B cell (primary cell): Measurements from ENCODE around the gene YBEY. TPM values are rescaled to one million over a fixed set of nuclear protein-coding genes. Genes with fewer than 3 reads are reported as not detected.

Source experiments
- ATAC-seq: fragments of 200-7000 bp; cut with Tn5 transposase; one replicate; pipeline ENCODE4 v1.10.0; 2021; ENCODE audit warnings: low read depth, mild to moderate bottlenecking, moderate number of reproducible peaks, moderate library complexity
- CTCF ChIA-PET: fragments of 350-600 bp; sonication (Branson Sonifier 250); formaldehyde crosslinking; loops from one replicate; lab custom pipeline; 2021; ENCODE audit warnings: antibody characterized with exemption, inconsistent platforms; lab: Charles Lee
- POLR2A ChIA-PET: fragments of 350-600 bp; sonication (Branson Sonifier 250); formaldehyde crosslinking; loops from one replicate; lab custom pipeline; 2021; ENCODE audit warnings: antibody characterized with exemption; lab: Charles Lee
- DNase-seq: peaks from one replicate; pipeline ENCODE4 v3.0.0; 2013
- H2AFZ ChIP-seq: 2 replicates; pipeline ENCODE4 v1.6.1; 2012; ENCODE audit warnings: mild to moderate bottlenecking, low read depth, low read length; ENCODE audit not compliant: insufficient read depth, poor library complexity, severe bottlenecking
- H3K27ac ChIP-seq, 2 donors: 1 replicate in 1 of 2; 2 replicates in 1 of 2; pipeline ENCODE4 v1.5.1; 2012 to 2013; ENCODE audit warnings: low read length in 2 of 2, mild to moderate bottlenecking in 2 of 2, moderate library complexity in 1 of 2
- H3K27me3 ChIP-seq, 4 experiments: fragments of 200-600 bp in 1 of 4; sonication (generic) in 1 of 4; replicated peaks in 1 of 4; 1 replicate in 2 of 4; 2 replicates in 2 of 4; pipeline versions ENCODE4 v1.6.1 to v1.7.0; 2013 to 2016; ENCODE audit warnings: low read length in 3 of 4, mild to moderate bottlenecking in 2 of 4, mixed read lengths in 1 of 4, moderate library complexity in 1 of 4; ENCODE audit not compliant: insufficient read depth in 4 of 4, control insufficient read depth in 3 of 4; ENCODE audit errors: control extremely low read depth in 1 of 4
- H3K36me3 ChIP-seq, 2 experiments: replicated peaks in 1 of 2; 1 replicate in 1 of 2; 2 replicates in 1 of 2; pipeline versions ENCODE4 v1.6.1 to v1.7.1; 2013; ENCODE audit warnings: low read length in 1 of 2; ENCODE audit not compliant: insufficient read depth in 2 of 2, control insufficient read depth in 1 of 2; ENCODE audit errors: control extremely low read depth in 1 of 2, extremely low read depth in 1 of 2
- H3K4me1 ChIP-seq, 2 donors: fragments of 200-600 bp in 1 of 2; sonication (generic) in 1 of 2; 1 replicate in 1 of 2; 2 replicates in 1 of 2; pipeline versions ENCODE4 v1.5.1 to v1.6.1; 2013 to 2017; ENCODE audit warnings: low read length in 2 of 2; ENCODE audit not compliant: control insufficient read depth in 2 of 2, insufficient read depth in 2 of 2
- H3K4me2 ChIP-seq: replicated peaks from 2 replicates; pipeline ENCODE3; 2012; ENCODE audit warnings: mild to moderate bottlenecking, low read depth, low read length; ENCODE audit not compliant: poor library complexity, severe bottlenecking
- H3K4me3 ChIP-seq, 5 experiments: fragments of 200-600 bp in 1 of 5; sonication (generic) in 1 of 5; 1 replicate in 3 of 5; 2 replicates in 2 of 5; pipeline versions ENCODE4 v1.5.1 to v1.7.0; 2011 to 2016; ENCODE audit warnings: low read length in 4 of 5, mild to moderate bottlenecking in 4 of 5, low read depth in 2 of 5, control low read depth in 1 of 5, moderate library complexity in 1 of 5; ENCODE audit not compliant: insufficient read depth in 1 of 5; ENCODE audit errors: control extremely low read depth in 1 of 5, extremely low read depth in 1 of 5
- H3K79me2 ChIP-seq: fragments of 200-600 bp; sonication (generic); one replicate; pipeline ENCODE4 v1.6.0; 2016; ENCODE audit warnings: low read length; ENCODE audit not compliant: control insufficient read depth, insufficient read depth
- H3K9ac ChIP-seq: fragments of 200-600 bp; sonication (generic); 2 replicates; pipeline ENCODE4 v1.6.1; 2017; ENCODE audit warnings: mild to moderate bottlenecking, low read length, moderate library complexity
- H3K9me3 ChIP-seq, 3 donors: one replicate each; pipeline versions ENCODE4 v1.6.1 to v1.7.1; 2013; ENCODE audit warnings: low read length in 2 of 3; ENCODE audit not compliant: control insufficient read depth in 2 of 3, insufficient read depth in 1 of 3; ENCODE audit errors: control extremely low read depth in 1 of 3
- H4K20me1 ChIP-seq: 2 replicates; pipeline ENCODE4 v1.6.0; 2012; ENCODE audit warnings: mild to moderate bottlenecking, low read length; ENCODE audit not compliant: insufficient read depth, control insufficient read depth, poor library complexity, severe bottlenecking
- H3K27ac Mint-ChIP-seq: one replicate; pipeline ENCODE4 v1.8.0; 2021; ENCODE audit warnings: mixed read lengths
- H3K27me3 Mint-ChIP-seq: one replicate; pipeline ENCODE4 v1.8.0; 2021; ENCODE audit warnings: mixed read lengths
- H3K4me1 Mint-ChIP-seq: one replicate; pipeline ENCODE4 v1.8.0; 2021; ENCODE audit warnings: mixed read lengths
- H3K4me3 Mint-ChIP-seq: one replicate; pipeline ENCODE4 v1.8.0; 2021; ENCODE audit warnings: mixed read lengths
- H3K9me3 Mint-ChIP-seq: one replicate; pipeline ENCODE4 v1.8.0; 2022; ENCODE audit warnings: mixed read lengths; ENCODE audit not compliant: insufficient read depth
- EZH2 ChIP-seq: IDR thresholded peaks from 2 replicates; pipeline ENCODE4 v1.6.1; 2012; ENCODE audit warnings: borderline replicate concordance, low read depth, mild to moderate bottlenecking, moderate library complexity, low read length; ENCODE audit not compliant: insufficient read depth, poor library complexity, severe bottlenecking
- WGBS: methylation state at CpG from one replicate; pipeline ENCODE4 v1.1.5; 2013; ENCODE audit warnings: missing lambda C conversion rate; ENCODE audit not compliant: insufficient coverage; 5-methylcytosine and 5-hydroxymethylcytosine counted together
- intact Hi-C: fragments of 100-400 bp; cut with micrococcal nuclease; formaldehyde crosslinking; loops from one replicate; pipeline ENCODE4 v1.10.0; 2022
- polyA plus RNA-seq: library from polyadenylated mRNA; depleted of rRNA; stranded (reverse); fragments of >200 nt; gene quantifications from 2 replicates; pipeline ENCODE4 v1.2.3, GENCODE V29; 2012
- total RNA-seq, 2 donors: library from RNA; stranded (reverse); fragments of 120-200 nt in 1 of 2; gene quantifications; 1 replicate in 1 of 2; 2 replicates in 1 of 2; pipeline versions ENCODE4 v1.2.3 to v1.2.4, GENCODE V29; 2013 to 2022
- TF ChIP-seq, protein P1 (sequence below): fragments of 200-600 bp; IDR thresholded peaks from one replicate; pipeline ENCODE4 v1.8.0; 2022; ENCODE audit warnings: antibody characterized with exemption, mild to moderate bottlenecking

The YBEY gene
- total and polyA plus RNA-seq, 2 donors (not counting 1 experiment from before 2014, with no cell fraction given): 15.0 to 21.6 TPM

DNA sequence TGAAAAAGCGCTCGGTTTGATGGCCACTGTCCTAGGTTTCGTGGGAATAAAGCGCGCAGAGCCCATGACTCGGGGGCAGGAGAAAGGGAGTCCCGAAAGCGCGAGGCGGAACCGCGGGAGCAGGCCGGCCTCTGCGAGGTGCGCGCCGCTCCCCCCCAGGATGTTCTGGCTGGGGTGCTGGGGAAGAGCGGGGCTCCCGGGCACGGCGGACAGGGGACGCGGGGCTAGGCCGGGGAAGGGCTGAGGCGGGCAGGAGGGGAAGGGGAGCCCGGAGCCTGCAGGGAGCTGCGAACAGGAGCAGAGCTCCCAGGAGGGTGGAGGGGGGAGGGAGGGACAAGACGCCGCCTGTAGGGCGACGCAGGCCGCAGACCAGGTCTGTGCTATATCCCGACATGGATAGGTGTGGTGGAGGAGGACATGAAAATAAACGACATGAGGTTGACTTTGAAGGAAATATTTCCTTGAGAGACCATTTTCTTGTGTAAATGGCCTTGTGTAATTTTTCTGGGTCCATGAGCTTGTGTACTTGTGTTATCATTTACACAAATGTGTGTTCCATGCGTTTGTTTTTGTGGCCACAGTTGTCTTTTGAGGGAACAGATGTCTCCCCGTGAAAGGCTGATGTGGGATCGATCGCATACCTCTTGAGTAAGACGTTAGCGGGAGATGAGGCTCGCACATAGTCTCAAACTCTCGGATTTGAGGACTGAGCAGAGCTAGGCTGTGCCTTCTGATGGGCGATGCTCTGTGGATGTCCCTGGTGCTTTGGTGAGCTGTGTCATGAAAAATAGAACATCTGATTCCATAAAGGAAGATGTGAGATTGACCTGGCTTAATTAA is 39.2 kb downstream of the YBEY start:
- H3K4me1 ChIP-seq: peaks cover 16 to 23% of the 10 kb centered on the region in 2 donors
- no peaks in the 10 kb centered on the region for H3K9me3 ChIP-seq
- TF ChIP-seq EZH2: no peak
- TF ChIP-seq, protein P1, sequence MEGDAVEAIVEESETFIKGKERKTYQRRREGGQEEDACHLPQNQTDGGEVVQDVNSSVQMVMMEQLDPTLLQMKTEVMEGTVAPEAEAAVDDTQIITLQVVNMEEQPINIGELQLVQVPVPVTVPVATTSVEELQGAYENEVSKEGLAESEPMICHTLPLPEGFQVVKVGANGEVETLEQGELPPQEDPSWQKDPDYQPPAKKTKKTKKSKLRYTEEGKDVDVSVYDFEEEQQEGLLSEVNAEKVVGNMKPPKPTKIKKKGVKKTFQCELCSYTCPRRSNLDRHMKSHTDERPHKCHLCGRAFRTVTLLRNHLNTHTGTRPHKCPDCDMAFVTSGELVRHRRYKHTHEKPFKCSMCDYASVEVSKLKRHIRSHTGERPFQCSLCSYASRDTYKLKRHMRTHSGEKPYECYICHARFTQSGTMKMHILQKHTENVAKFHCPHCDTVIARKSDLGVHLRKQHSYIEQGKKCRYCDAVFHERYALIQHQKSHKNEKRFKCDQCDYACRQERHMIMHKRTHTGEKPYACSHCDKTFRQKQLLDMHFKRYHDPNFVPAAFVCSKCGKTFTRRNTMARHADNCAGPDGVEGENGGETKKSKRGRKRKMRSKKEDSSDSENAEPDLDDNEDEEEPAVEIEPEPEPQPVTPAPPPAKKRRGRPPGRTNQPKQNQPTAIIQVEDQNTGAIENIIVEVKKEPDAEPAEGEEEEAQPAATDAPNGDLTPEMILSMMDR: peak; percentile 21
- H3K9ac ChIP-seq: peak overlapping the region; percentile 87
- peaks cover 37% of the 10 kb centered on the region for H3K79me2 ChIP-seq
- H3K27me3 ChIP-seq: peaks cover 0 to 3% (median 0%) of the 10 kb centered on the region in 4 experiments
- Mint-ChIP-seq H3K9me3 (no peaks in the 10 kb centered on the region), H3K27me3 (no peaks in the 10 kb centered on the region), H3K4me3 (peak overlapping the region; percentile 88), H3K4me1 (peaks cover 24% of the 10 kb centered on the region), H3K27ac (peak overlapping the region; percentile 81)
- H3K27ac ChIP-seq: peak overlapping the region in 1 of 2 donors; percentile 26
- H3K4me2 ChIP-seq: peak overlapping the region; percentile 97
- WGBS: 13% methylated on average over 43 of the region's 43 CpGs
- peaks cover 0 to 2% of the 10 kb centered on the region in 2 experiments for H3K36me3 ChIP-seq
- DNase-seq (peak; percentile 60), ATAC-seq (no peak)
- H4K20me1 ChIP-seq: no peaks in the 10 kb centered on the region
- ChIA-PET CTCF (interaction anchor here (0.6 to 1.6 kb wide), 6 partner anchors 24 to 182 kb away, joined by 3 to 11 read pairs (median 4); partner anchors contain the start of gene MCM3AP), POLR2A (no interaction called here)
- H2AFZ ChIP-seq: peak overlapping the region; percentile 89
- peak overlapping the region; percentile 26 to 79 (median 70) for H3K4me3 ChIP-seq
- intact Hi-C loops: loop anchor here (2.0 kb wide), 1 partner anchor 182 kb away; no protein-coding TSS in a partner anchor
